AG04450 (cell line): Measurements from ENCODE around the gene SHISA6. TPM values are rescaled to one million over a fixed set of nuclear protein-coding genes. Genes with fewer than 3 reads are reported as not detected.

Experiments
- CTCF ChIA-PET: fragments of 300-600, 350-600 bp; formaldehyde crosslinking; extraction: SDS; loops from one replicate; lab custom pipeline; 2022; ENCODE audit warnings: antibody characterized with exemption, inconsistent platforms; lab: Charles Lee
- POLR2A ChIA-PET: fragments of 350-600 bp; formaldehyde crosslinking; extraction: SDS; loops from one replicate; lab custom pipeline; 2021; ENCODE audit warnings: antibody characterized with exemption, inconsistent platforms; lab: Yijun Ruan, JAX
- DNase-seq: peaks from one replicate; pipeline ENCODE4 v3.0.0-alpha.2; 2011; ENCODE audit warnings: low read depth, low spot score
- H3K27ac ChIP-seq: one replicate; pipeline ENCODE4 v1.5.1; 2012; ENCODE audit warnings: low read depth, low read length, control low read depth
- H3K27me3 ChIP-seq: one replicate; pipeline ENCODE4 v1.6.0; 2012; ENCODE audit warnings: low read length; ENCODE audit not compliant: control insufficient read depth, insufficient read depth
- H3K4me3 ChIP-seq: 2 replicates; pipeline ENCODE4 v1.5.1; 2011; ENCODE audit warnings: mild to moderate bottlenecking, low read depth, low read length, control low read depth
- H3K9me3 ChIP-seq: 2 replicates; pipeline ENCODE4 v1.5.1; 2012; ENCODE audit warnings: low read length; ENCODE audit not compliant: control insufficient read depth, insufficient read depth
- polyA plus RNA-seq: library from polyadenylated mRNA; depleted of rRNA; stranded (reverse); fragments of >200 nt; gene quantifications from 2 replicates; pipeline ENCODE4 v1.2.3, GENCODE V29; 2011
- TF ChIP-seq, protein P1 (sequence below): IDR thresholded peaks from 2 replicates; pipeline ENCODE4 v1.5.1; 2011; ENCODE audit warnings: low read depth, low read length, control low read depth, inconsistent platforms

Gene SHISA6
- polyA plus RNA-seq, 1 experiment = not detected

DNA sequence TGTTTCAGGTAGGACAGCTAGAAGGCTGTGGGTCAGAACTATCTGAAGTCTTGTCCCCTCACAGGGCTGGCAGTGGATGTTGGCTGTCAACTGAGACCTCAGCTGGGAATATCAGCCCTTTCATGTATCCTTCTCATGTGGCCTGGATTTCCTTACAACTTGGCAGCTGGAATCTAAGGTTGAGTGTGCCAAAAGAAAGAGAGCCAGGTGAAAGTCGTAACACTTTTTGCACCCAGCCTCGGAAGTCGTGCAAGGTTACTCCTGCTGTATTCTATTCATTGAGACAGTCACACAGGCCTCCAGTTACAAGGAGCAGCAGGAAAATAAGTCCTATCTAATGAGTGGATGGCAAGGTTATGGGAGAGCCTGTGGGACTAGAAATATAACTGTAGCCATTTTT is 304.7 kb downstream of the SHISA6 start:
- TF ChIP-seq, protein P1, sequence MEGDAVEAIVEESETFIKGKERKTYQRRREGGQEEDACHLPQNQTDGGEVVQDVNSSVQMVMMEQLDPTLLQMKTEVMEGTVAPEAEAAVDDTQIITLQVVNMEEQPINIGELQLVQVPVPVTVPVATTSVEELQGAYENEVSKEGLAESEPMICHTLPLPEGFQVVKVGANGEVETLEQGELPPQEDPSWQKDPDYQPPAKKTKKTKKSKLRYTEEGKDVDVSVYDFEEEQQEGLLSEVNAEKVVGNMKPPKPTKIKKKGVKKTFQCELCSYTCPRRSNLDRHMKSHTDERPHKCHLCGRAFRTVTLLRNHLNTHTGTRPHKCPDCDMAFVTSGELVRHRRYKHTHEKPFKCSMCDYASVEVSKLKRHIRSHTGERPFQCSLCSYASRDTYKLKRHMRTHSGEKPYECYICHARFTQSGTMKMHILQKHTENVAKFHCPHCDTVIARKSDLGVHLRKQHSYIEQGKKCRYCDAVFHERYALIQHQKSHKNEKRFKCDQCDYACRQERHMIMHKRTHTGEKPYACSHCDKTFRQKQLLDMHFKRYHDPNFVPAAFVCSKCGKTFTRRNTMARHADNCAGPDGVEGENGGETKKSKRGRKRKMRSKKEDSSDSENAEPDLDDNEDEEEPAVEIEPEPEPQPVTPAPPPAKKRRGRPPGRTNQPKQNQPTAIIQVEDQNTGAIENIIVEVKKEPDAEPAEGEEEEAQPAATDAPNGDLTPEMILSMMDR = no peak
- ChIA-PET POLR2A (no interaction called here), CTCF (no interaction called here)
- Histone ChIP-seq H3K27me3 (no peaks in the 10 kb centered on the region), H3K9me3 (peaks cover 9% of the 10 kb centered on the region; the same call in 1 of the 2 replicates), H3K27ac (no peak overlapping the region), H3K4me3 (no peak overlapping the region)
- DNase-seq = no peak

DNA sequence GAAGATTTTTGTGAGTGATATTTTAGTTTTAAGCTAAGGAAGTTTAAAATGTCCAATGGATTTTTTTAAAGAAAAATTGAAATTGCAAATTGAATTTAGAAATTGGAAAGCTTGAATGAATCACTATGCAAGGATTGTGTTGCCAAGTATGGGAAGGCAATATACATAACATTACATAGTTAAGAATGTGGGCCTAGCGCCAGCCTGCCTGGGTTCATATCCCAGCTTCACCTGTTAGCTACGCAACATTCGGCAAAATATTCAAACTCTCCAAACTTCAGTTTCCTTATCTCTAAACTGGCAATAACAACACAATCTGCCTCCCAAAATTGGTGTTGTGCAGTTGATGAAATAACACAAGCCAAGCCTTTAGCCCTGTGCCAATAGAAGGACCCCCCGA is 306.8 kb downstream of the SHISA6 start:
- ChIA-PET CTCF (no interaction called here), POLR2A (no interaction called here)
- H3K4me3 ChIP-seq = no peak overlapping the region

DNA sequence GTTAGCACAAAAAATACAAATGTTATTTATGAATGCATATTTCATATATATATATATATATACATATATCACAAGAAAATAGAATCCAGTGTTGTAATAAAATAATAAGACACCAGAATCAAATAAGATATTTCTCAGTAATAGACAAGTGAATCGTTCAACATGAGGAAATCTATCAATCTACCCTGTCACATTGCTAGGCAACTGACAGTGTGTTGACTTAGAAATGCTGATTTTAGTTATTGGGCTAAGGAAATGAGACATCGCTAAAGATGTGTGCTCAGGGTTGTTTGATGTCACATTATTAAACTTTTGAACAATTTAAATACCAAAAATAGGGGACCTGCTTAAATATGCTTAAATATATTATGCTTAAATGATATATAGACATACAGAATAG is 307.4 kb downstream of the SHISA6 start:
- TF ChIP-seq, protein P1 = no peak
- CTCF ChIA-PET = no interaction called here
- Histone ChIP-seq H3K27me3 (no peaks in the 10 kb centered on the region), H3K4me3 (no peak overlapping the region), H3K9me3 (peaks cover 6% of the 10 kb centered on the region; the same call in 1 of the 2 replicates), H3K27ac (no peak overlapping the region)
- POLR2A ChIA-PET = no interaction called here
- DNase-seq = no peak

More for the DNA sequence above, 306.8 kb downstream of the SHISA6 start:
- TF ChIP-seq, protein P1 = no peak
- no peak for DNase-seq
- peaks cover 6% of the 10 kb centered on the region; the same call in 1 of the 2 replicates for H3K9me3 ChIP-seq
- no peaks in the 10 kb centered on the region for H3K27me3 ChIP-seq
- no peak overlapping the region for H3K27ac ChIP-seq

DNA sequence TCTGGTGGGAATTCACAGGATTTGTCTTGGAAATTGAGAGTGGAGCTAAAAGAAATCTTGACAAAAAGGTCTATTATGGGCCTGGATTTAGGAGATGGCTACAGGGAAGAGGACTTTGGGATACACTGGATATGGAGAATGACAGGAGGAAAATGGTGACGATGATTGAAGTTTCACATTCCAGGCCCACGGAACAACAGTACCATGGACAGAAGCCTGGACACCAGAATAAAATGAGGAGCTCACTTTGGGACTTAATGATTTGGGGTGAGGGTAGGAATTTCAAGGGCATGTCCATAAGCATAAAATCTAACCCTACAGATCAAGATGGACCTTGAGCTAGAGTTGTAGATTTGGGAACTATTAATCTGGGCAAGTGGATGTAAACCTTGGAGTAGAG is 309.4 kb downstream of the SHISA6 start:
- TF ChIP-seq, protein P1 = no peak
- Histone ChIP-seq H3K4me3 (no peak overlapping the region), H3K9me3 (peaks cover 18% of the 10 kb centered on the region; the same call in 1 of the 2 replicates), H3K27ac (no peak overlapping the region), H3K27me3 (no peaks in the 10 kb centered on the region)
- no peak for DNase-seq
- POLR2A ChIA-PET = no interaction called here
- CTCF ChIA-PET = no interaction called here

DNA sequence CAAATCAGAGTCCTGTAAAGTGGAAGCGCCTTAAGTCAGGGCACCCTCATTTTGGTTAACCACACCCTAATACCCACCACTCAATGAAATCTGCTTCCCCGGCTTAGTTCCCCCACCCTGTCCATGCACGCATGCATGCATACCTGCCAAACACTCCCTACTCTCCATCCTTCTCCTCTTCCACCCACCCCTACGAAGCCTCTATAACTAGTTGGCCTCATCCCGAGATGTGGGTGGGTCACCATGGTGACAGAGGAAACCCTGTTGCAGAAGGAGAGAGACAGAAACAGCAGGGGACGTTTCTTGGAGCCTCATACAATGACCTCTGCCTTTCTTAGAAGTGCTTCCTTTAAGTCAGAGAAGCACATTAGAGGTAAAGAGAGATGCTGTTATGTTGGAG is 310.4 kb downstream of the SHISA6 start:
- no peaks in the 10 kb centered on the region for H3K27me3 ChIP-seq
- peaks cover 26% of the 10 kb centered on the region; the same call in 1 of the 2 replicates for H3K9me3 ChIP-seq
- no peak for DNase-seq
- H3K4me3 ChIP-seq = no peak overlapping the region
- ChIA-PET POLR2A (no interaction called here), CTCF (no interaction called here)
- H3K27ac ChIP-seq = no peak overlapping the region
- TF ChIP-seq, protein P1 = no peak
